Adrenal gland (tissue), 12 donors: ENCODE results near the gene RUVBL2. TPM values are rescaled to one million over a fixed set of nuclear protein-coding genes. Genes with fewer than 3 reads are reported as not detected.
A peak's percentile ranks its signal among the peaks of the same experiment; 100 is the strongest.

Source experiments
- DNase-seq, 7 donors: peaks; one replicate each; pipeline ENCODE4 v3.0.0-alpha.2; 2019 to 2020
- H3K27ac ChIP-seq, 5 donors: fragments of 200-600 bp; sonication (generic) in 4 of 5; 1 replicate in 3 of 5; 2 replicates in 2 of 5; pipeline versions ENCODE4 v1.5.1 to v1.8.0; 2016 to 2020; ENCODE audit warnings: mild to moderate bottlenecking in 1 of 5
- H3K27me3 ChIP-seq: fragments of 200-600 bp; 2 replicates; pipeline ENCODE4 v1.8.0; 2021
- H3K36me3 ChIP-seq, 2 donors: fragments of 200-600 bp; replicated peaks in 1 of 2; 1 replicate in 1 of 2; 2 replicates in 1 of 2; pipeline versions ENCODE4 v1.5.1 to v1.8.0; 2018 to 2022
- H3K4me1 ChIP-seq, 2 donors: fragments of 200-600 bp; replicated peaks in 1 of 2; 1 replicate in 1 of 2; 2 replicates in 1 of 2; pipeline versions ENCODE4 v1.5.1 to v1.8.0; 2018 to 2021
- H3K4me3 ChIP-seq, 4 donors: fragments of 200-600 bp; sonication (generic) in 3 of 4; one replicate each; pipeline ENCODE4 v1.5.1; 2016 to 2018
- H3K9me3 ChIP-seq, 3 donors: fragments of 200-600 bp; sonication (generic) in 1 of 3; replicated peaks in 1 of 3; 1 replicate in 2 of 3; 2 replicates in 1 of 3; pipeline versions ENCODE4 v1.5.1 to v1.8.0; 2016 to 2021
- POLR2A ChIP-seq, 2 donors: fragments of 450-650 bp; IDR thresholded peaks; one replicate each; pipeline ENCODE4 v1.6.1; 2017; ENCODE audit warnings: antibody characterized with exemption in 2 of 2, mild to moderate bottlenecking in 2 of 2, moderate library complexity in 1 of 2
- WGBS, 4 donors: extraction: QIAGEN DNeasy Blood & Tissue Kit in 2 of 4; methylation state at CpG; one replicate each; pipeline versions ENCODE4 v1.1.5 to v1.1.7; 2013 to 2017; 5-methylcytosine and 5-hydroxymethylcytosine counted together
- intact Hi-C, 2 donors: fragments of 100-400 bp; cut with DNase I; formaldehyde crosslinking; loops; one replicate each; pipeline versions ENCODE4 v1.14.1 to v1.15.0; 2022 to 2023
- polyA plus RNA-seq, 3 donors: library from polyadenylated mRNA; stranded (reverse); fragments of 200-250 nt in 2 of 3; fragments of 350-450 nt in 1 of 3; fragmentation: Illumina TruSeq in 1 of 3; extraction: RNeasy Lipid Tissue Mini Kit (QIAGEN cat#74804) in 1 of 3; gene quantifications; one replicate each; pipeline ENCODE4 v1.2.3, GENCODE V29; 2013 to 2014
- total RNA-seq, 9 donors: library from RNA; depleted of rRNA in 4 of 9; stranded (reverse); fragments of >200 nt in 4 of 9; fragments of 120-200 nt in 1 of 9; fragmentation: NEBNext Ultra II Directional in 1 of 9; extraction: Animal tissue kit (Norgen Biotek cat#: 25700) in 1 of 9; gene quantifications; one replicate each; pipeline versions ENCODE4 v1.1.0 to v1.2.4, GENCODE V29; 2013 to 2023
- TF ChIP-seq, protein P1 (sequence below), 6 experiments: fragments of 450-650 bp in 4 of 6; fragments of 200-600 bp in 2 of 6; sonication (generic) in 1 of 6; IDR thresholded peaks; 1 replicate in 5 of 6; 2 replicates in 1 of 6; pipeline versions ENCODE4 v1.5.1 to v1.8.0; 2016 to 2021; ENCODE audit warnings: antibody characterized with exemption in 6 of 6, mild to moderate bottlenecking in 2 of 6, moderate library complexity in 1 of 6
- donor health status: healthy with polysubstance abuse.
- donor health status: Bipolar disorder and iron deficiency.
- donor health status: DM: yes; HTN: yes; CAD: no.
- donor health status: DM: no; HTN: no; CAD: no.
- donor health status: DM: no; HTN: no; CAD: no.
- donor health status: DM: yes; HTN: yes; CAD: no.

Gene RUVBL2
- total and polyA plus RNA-seq, 12 donors: 41.3 to 143 (median 75.6) TPM

GRCh38 chr19:49010453-49010852 is 16.8 kb downstream of the RUVBL2 start:
- WGBS, 4 donors: 84 to 91% (median 90%) methylated on average over 12 to 18 of the region's 18 CpGs
- H3K4me3 ChIP-seq: no peak overlapping the region
- no peaks in the 10 kb centered on the region for H3K4me1 ChIP-seq
- intact Hi-C loops: no loop called here
- DNase-seq: no peak
- no peaks in the 10 kb centered on the region for H3K27me3 ChIP-seq
- H3K36me3 ChIP-seq: peaks cover 0 to 52% of the 10 kb centered on the region in 2 donors
- no peak overlapping the region for H3K27ac ChIP-seq
- no peak for TF ChIP-seq POLR2A (IDR thresholded peaks at IDR 0.05)
- TF ChIP-seq, protein P1, sequence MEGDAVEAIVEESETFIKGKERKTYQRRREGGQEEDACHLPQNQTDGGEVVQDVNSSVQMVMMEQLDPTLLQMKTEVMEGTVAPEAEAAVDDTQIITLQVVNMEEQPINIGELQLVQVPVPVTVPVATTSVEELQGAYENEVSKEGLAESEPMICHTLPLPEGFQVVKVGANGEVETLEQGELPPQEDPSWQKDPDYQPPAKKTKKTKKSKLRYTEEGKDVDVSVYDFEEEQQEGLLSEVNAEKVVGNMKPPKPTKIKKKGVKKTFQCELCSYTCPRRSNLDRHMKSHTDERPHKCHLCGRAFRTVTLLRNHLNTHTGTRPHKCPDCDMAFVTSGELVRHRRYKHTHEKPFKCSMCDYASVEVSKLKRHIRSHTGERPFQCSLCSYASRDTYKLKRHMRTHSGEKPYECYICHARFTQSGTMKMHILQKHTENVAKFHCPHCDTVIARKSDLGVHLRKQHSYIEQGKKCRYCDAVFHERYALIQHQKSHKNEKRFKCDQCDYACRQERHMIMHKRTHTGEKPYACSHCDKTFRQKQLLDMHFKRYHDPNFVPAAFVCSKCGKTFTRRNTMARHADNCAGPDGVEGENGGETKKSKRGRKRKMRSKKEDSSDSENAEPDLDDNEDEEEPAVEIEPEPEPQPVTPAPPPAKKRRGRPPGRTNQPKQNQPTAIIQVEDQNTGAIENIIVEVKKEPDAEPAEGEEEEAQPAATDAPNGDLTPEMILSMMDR (IDR thresholded peaks at IDR 0.05): no peak
- no peaks in the 10 kb centered on the region for H3K9me3 ChIP-seq

DNA sequence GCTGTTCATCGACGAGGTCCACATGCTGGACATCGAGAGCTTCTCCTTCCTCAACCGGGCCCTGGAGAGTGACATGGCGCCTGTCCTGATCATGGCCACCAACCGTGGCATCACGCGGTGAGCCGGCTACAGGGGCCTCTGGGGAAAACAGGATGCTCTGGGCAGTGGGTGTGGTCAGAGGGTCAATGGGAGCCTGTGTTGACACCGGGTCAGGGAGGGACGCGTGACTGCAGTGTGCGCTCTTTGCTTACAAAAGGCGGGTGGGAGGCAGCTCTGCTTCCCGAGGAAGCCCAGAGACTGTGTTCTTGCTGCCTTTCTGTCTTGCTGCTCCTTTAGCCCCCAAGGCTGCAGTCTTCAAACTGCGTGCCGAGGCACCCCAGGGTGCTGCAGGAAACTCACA is 17.5 kb downstream of the RUVBL2 start:
- DNase-seq: no peak
- Histone ChIP-seq H3K4me3 (no peak overlapping the region), H3K27ac (no peak overlapping the region), H3K4me1 (no peaks in the 10 kb centered on the region), H3K36me3 (peaks cover 0 to 44% of the 10 kb centered on the region in 2 donors), H3K27me3 (no peaks in the 10 kb centered on the region), H3K9me3 (no peaks in the 10 kb centered on the region)
- WGBS, 4 donors: 84 to 97% (median 88%) methylated on average over 7 to 17 of the region's 17 CpGs
- intact Hi-C loops: no loop called here
- TF ChIP-seq POLR2A (IDR thresholded peaks at IDR 0.05): no peak
- TF ChIP-seq, protein P1 (IDR thresholded peaks at IDR 0.05): no peak

DNA sequence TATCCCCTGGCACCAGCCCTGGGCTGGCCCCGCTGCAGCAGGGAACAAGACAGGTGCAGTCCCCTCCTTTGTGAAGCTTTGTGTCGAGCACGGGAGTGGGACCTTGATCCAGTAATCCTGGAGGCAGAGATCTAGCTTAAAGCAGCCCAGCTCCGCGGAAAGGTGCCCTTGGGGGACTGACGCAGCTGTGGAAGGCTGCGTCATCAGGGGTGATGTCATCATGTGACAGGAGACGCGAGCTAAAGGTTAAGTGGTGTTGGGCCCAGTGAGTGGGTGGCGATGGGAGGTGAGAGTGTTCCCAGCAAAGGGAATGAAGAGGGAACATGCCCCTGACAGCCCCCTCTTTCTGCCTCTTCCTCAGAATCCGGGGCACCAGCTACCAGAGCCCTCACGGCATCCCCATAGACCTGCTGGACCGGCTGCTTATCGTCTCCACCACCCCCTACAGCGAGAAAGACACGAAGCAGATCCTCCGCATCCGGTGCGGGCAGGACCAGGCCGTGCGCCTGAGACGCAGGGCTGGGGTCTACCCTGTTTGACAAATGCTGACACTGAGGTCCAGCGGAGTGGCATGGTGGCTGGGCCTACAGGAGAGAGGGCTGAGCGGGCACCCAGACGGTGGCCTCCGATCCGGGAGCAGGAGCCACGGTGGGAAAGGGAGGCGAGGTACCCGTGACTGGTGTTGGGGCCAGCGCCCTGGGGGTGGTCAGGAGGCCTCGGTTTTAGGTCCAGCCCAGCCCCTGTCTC is 20.6 kb downstream of the RUVBL2 start:
- Histone ChIP-seq H3K4me1 (peaks cover 3 to 19% of the 10 kb centered on the region in 2 donors), H3K9me3 (no peaks in the 10 kb centered on the region), H3K36me3 (peaks cover 0 to 27% of the 10 kb centered on the region in 2 donors), H3K4me3 (no peak overlapping the region), H3K27ac (no peak overlapping the region), H3K27me3 (no peaks in the 10 kb centered on the region)
- TF ChIP-seq, protein P1 (IDR thresholded peaks at IDR 0.05): no peak
- no peak for TF ChIP-seq POLR2A (IDR thresholded peaks at IDR 0.05)
- WGBS, 4 donors: 77 to 82% (median 79%) methylated on average over 21 to 32 of the region's 32 CpGs
- intact Hi-C loops: no loop called here
- DNase-seq: peak; percentile 41 to 68 (median 63)

DNA sequence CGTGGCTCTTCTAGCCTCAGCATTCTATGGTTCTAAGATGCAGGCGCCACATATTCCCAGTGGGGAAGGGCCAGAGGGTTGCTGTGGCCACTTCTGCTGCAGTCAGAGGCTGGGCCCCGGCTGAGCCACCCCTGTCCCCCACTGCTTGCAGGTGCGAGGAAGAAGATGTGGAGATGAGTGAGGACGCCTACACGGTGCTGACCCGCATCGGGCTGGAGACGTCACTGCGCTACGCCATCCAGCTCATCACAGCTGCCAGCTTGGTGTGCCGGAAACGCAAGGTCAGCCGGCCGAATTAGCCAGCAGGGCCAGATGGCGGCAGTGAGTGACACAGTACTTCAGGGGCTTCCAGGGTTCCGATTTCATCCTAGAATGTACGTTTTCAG is 21.2 kb downstream of the RUVBL2 start:
- 91 to 94% (median 93%) methylated on average over 14 to 18 of the region's 18 CpGs for WGBS, 4 donors
- no peak for TF ChIP-seq POLR2A (IDR thresholded peaks at IDR 0.05)
- TF ChIP-seq, protein P1 (IDR thresholded peaks at IDR 0.05): no peak
- intact Hi-C loops: no loop called here
- Histone ChIP-seq H3K27me3 (no peaks in the 10 kb centered on the region), H3K27ac (no peak overlapping the region), H3K4me1 (peaks cover 3 to 19% of the 10 kb centered on the region in 2 donors), H3K9me3 (no peaks in the 10 kb centered on the region), H3K36me3 (peaks cover 0 to 21% of the 10 kb centered on the region in 2 donors), H3K4me3 (no peak overlapping the region)
- DNase-seq: no peak
